GM19238 (cell line): Measurements from ENCODE around the gene ACVR1.

Experiments
- DNase-seq: peaks from one replicate; pipeline ENCODE4 v3.0.0; 2011; ENCODE audit warnings: low spot score; ENCODE audit not compliant: insufficient read length

ACVR1 gene

DNA sequence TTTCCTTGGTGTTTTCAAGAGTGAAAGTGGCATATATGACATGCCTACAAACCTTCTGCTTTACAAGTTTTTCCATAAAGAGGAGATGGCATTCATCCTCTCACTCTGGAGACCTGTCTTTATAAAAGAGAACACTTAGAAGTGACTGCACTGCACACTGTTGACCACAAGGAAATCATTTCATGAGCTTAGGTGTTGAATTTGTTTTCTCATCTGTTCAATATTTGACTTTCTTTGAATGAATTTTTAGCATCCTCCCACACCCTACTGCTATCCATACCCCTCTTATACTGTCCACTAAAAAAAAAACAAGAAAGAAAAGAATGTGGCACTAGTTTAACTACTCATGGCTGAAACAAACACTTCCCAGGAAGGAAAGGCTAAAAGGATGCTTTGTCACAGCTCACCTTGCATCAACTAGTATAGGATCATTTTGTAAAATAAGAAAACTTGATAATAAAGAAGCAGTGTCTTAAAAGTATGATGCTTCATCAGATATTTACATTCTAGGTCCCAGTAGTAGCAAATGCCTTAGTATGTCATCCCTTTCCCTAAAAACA lies 83.0 kb downstream of the ACVR1 start:
- no peak for DNase-seq

DNA sequence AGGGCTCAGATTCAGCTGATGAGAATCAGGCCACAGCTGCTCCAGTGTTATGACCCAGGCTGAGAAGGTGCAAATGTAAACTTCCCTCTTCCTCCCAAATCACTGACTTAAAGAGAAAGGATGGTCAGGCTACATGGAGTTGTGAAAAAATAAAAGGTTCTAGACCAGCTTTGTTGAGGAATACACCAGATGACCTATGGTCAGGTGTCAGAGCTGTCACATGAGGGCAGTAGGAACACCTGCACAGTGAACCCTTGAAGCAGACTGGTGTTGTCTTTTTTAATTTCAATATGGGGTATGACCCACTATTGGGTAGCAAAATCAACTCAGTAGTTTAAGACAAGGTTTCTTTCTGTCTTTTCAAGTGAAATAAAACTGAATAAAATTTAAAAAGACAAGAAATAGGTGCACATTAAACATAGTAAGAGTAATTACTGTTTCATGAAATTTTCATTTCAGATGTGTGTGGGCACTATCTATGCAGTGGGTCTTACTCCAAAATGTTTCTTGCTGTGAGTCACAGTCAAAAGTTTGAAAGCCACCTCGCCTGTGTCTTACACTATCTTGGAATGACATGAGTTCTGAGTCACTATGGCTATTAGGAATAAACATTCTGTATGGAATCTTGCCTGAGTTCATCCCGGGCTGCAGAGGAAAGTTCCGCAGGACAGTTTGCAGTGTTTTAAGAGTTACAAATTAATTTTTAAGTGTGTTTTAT lies 83.6 kb downstream of the ACVR1 start:
- DNase-seq = no peak

DNA sequence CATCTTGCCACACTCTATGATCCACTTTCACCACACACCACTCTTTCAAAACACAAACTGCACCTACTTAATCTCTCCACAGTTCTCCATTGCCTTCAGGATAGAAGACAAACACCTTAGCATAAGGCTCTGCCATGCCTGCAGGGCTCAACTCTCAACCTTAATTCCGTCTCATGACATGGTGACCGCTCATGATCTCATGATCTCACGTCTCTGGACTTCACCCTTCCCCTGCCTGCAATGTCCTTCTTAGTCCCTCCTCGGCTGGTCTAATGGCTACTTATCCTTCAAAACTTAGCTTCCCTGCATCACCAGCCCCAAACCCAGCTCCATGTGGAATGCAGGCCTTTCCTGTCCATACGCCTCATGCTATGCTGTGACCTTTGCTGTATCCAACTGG lies 85.3 kb downstream of the ACVR1 start:
- no peak for DNase-seq

DNA sequence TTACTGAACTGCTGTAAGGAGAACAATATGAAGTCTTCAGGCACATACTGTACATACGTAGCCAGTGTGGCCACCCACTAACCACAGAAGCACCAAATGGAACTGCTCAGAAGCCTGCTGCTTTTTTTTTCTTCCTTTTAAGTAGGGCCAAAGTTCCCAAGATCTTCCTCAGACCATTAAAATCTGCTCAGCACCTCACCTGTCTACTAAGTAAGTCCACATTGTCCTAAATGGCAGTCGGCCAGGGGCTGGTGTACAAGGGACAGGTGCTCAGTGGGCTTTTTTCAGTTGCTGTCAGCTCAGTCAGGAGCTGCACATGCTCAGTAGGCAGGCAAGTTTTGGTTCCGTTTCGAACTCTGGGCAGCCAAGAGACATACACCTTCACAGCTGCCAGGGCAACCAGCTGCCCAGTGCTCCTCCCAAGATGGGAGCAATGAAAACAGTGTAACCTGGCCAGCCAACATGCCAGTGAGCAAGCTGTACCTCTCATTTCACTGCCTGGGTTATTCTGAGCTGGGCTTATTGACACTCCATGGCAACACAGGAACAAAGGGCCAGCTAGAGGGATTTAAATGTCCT lies 86.1 kb downstream of the ACVR1 start:
- no peak for DNase-seq

DNA sequence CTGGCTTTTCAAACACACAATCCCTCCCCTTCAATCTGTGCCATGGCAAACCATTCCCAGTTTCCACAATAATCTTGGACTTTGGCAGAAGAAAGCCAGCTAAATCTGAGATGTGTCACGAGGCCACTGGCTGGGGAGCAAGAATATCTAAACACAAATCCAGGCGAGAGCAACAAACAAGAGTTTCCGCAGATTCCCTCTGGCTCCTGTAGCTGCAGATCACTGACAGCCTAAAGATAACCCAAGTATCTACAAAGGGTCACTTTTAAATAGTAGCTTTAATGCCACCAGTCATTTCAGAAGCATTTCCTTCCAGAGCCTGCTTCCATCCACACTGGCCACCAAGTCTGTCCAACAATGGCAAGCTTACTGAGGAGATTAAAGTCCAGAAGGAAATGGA lies 86.9 kb downstream of the ACVR1 start:
- DNase-seq = no peak

DNA sequence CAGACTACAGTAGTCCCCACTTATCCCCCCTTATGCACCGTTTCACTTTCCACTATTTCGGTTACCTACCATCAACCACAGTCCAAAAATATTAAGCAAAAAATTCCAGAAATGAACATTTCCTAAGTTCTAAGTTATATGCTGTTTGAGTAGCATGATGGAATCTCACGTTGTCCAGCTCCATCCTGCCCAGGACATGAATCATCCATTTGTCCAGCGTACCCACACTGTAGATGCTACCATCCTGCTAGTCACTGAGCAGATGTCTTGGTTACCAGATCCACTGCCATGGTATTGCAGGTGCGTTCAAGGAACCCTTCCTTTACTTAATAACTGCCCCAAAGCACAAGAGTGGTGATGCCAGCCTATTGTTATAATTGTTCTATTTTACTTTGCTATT lies 87.9 kb downstream of the ACVR1 start:
- DNase-seq = no peak

DNA sequence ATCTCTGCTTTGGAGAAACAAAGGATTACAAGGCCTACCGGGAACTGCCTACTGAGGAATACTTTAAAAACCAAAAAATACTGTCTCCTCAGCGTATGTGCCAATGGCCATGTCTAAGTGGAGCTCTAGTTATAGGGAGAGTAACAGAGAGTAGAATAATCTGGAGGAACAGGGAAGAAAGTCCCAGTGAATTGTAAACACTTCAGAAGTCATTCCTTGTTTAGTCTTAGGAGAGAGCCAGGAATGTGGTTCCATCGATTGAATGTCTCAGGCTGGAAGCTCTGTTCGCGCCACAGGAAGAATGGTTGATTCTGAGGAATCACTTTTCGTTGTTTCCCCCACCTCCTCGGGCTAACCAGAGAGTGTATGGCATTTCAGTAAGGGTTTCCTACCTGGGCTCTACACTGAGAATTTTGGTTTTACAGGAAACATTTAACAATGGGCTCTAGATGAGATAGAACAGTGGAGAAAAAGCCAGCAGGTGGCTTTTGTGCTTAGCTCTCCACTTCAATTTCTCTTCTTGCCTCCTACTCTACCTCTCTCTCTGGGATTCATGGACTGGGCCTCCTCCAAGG lies 88.7 kb downstream of the ACVR1 start:
- no peak for DNase-seq

DNA sequence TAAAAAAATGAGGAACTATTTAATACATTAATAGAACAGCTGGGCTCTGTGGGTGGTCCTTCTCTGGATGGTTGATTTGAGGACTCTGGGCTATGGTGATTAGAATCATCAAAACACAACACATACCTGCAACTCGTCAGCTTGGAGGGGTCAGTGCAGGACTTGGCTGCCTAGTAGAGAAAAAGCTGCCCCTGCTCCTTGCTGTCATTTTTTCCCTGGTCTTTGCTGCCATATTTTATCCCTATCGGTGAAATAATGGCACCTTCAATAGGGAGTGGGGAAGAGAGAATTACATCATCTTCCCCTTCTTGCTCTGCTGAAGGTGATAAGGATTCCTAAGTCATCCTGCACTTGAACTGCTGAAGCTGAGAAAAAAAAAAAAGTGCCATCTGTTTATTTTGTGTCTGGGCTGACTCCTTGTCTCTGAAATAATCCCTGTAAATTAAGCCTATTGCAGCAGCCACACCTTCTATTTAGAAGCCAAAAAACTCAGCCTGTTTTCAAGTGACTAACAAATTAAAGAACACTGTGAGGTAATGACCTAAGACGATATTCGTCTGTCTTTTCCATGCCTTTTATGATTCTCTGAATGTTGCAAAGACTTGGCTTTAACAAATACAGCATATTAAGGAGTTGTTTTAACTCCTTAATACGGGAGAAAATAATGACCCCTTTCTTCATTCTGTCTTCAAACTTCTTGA lies 89.3 kb downstream of the ACVR1 start:
- no peak for DNase-seq

DNA sequence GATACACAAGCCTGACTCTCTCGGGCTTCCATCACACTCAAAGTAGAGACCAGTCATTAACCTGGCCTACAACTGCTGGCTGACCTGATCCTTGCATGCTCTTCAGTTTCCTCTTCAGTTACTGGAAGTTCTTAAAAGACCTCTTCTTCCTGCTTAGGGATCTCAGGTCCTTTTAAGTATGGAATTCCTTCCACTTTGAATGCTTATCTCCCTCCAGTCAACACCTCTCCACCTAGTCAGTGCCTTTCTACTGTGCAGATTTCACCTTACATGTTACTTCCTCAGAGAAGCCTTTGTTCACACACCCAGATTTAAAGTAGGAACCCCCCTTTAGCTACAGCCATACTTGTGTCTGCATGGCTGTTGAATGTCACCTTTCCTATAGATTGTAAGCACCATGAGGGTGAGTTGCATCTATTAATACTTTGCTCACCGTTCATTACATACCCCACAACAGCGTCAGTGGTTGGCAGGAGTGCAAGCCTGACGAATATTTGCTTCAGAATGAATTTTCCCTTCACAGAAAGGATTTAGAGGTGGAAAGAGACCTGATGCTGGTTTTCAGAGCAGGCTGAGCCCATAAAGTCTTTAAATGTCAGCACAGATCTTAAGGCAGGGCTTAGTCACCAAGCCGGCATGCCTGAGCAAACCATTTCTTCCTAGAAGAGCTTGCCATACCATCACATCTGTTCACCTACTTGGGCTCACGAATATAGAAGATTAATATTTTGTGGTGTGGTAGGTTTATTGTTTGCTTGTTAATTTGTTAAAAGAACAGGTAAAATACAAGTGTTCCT lies 90.1 kb downstream of the ACVR1 start:
- no peak for DNase-seq

DNA sequence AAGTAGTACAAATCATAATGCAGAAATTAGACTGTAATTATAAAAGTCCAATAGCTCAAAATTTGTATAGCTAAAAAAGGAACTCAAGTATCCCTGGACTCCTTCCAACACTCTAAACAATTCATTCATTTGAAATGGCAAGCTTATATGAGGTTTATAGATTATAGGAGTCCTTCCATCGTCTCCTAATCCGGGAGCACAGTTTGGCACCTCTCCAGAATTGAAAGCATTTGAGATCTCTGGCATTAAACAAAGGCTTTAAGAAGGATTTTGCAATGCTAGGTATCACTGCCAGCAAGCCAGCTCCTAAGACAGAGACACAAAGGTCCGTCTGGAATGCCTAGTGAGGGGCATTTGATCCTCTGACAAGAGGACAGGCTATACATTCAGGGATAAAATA lies 90.9 kb downstream of the ACVR1 start:
- no peak for DNase-seq

DNA sequence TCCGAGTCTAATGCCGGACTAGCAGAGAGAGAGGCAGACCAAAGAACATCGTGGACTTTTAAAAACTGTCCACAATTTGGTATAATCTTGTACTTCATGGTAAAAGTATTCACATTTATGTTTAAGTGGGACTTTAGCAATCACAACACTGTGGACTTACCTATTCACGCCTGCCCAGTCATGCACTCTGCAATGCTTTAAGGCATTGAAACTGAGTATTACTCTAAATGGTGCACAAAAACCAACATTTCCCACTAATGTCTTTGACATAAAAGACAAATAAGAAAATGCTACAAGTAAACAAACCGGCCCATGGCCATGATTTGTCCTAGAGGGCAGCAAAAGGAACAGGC lies 91.3 kb downstream of the ACVR1 start:
- no peak for DNase-seq

DNA sequence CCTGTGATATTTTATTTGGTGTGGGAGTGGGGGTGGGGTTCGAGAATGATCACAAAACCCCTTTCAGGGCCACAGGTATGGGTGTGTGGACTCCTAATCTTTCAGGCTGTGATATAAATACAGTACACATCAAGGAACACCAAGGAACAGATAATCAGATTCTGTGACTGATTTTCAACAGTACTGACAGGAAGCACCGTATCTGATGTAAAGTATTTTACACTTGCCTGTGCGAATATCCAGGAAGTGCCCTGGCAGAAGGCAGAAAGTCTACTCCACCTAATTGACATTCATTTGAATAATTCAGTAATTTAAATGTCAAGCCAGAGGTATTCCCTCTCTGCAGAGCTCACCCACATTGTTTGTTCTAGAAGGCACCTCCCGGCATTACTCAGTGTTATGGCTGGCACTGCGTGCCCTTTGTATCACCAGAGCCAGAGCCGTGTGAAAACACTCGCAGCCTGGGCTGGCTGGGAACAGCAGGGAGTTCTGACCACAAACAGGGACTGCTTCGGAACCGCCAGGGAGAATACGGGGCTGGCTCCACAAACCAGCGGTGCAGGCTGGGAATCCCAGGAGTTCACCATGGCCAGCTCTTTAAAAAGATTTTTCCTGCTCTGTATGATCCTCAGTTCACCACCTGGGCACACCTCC lies 91.8 kb downstream of the ACVR1 start:
- no peak for DNase-seq

DNA sequence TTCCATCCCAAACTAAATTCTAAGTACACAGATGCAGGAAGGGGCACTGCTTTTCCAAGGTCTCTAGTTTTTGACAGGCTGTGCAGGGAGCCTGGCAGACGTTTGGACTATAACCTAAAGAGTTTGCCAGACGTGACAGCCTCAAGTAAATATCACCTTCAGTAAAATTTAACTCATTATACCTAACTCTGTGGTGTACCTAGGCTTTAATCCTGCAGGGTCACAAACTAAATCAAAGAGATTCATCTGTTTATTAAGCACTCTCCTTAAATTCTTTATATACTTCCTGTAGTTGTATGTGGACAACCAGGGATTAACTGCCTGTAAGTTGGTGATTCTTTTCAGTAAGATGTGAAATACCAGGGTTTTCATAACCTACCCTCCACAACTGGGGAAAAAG lies 92.9 kb downstream of the ACVR1 start:
- no peak for DNase-seq

DNA sequence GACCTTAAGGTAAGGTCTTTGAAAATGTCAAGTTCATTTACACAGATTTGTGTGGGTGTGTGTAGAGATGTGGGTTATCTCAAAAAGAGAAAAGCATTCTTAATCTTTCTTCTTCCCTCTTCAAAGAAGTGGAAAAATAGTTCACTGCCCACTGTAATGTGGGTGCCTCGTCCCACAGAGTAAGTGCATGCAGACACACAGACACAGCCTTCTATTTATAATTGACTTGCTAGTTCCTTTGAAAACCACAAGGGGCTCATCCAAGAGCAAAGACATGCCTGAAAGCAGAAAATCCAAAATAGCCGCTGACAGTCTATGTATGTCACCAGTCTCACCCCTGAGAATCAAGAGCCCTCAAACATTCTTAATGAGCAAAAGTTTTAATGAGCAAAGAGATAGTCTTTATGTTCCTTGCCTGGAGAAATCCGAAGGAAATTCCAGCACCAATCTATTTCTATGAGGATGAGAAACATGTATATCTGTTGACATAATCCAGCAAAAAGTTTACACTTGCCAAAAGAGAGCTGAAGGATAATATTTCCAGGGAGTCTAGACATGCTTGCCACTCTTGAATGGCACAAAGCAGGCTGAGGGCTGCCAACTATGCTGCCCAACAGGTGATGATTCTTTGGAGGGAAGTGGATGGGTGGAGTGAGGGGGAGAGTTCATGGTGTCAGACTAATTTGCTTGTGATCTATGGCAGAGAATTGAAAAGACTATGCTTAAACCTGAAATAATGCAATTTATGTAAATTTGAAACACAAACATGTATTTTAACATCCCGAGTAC lies 93.9 kb downstream of the ACVR1 start:
- DNase-seq = no peak

DNA sequence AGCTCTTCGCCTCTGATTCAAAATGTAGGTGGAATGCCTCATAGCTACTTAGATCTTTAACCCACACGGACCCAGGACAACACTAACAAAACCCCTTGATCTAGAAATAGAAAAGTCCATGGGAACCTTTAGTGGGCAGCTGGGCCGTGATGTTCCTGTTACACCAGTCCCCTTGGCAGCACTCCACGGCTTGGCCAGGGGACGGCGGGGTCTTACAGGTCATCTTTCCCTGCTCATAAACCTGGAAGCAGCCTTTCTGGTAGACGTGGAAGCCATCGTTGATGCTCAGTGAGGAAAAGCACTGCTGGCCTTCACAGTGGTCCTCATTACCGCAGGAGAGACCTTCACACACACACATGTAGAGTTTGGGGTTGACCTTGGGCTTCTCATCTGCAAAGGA lies 95.9 kb downstream of the ACVR1 start:
- DNase-seq = no peak

DNA sequence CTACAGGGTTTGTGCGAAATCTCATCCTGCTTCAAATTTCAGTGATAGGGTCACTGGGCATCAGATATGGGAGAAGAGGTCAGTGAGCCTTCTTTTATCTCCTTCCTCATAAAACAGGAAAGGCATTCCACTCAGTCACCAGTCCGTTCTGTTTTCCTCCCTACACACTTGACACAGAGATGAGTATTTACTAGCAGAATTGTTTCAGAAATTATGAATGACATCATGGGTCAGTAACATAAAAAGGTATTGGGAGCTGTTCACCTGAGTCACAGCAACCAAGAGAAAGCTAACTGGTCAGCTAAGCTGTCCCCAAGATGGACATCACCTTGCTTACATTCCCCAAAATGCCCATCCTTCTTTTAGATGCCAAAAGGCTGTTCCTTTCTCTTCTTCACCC lies 96.3 kb downstream of the ACVR1 start:
- DNase-seq = no peak

DNA sequence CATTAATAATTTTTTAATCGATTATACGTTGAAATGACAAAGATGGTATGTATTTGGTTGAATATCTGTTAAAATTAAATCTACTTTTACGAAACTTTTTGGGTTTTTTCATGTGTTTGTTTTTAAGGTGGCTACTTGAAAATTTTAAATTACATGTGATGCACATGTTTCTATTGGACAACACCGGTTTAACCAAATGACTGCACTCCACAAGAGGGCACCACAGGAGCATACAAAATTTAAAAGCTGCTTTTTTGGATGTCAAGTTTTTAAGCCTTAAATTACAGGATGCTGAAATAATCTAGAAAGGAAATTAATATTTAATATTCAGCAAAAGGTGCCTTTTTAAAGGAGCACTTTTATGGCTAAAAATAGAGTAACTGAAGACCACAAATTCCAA lies 98.7 kb downstream of the ACVR1 start:
- no peak for DNase-seq

DNA sequence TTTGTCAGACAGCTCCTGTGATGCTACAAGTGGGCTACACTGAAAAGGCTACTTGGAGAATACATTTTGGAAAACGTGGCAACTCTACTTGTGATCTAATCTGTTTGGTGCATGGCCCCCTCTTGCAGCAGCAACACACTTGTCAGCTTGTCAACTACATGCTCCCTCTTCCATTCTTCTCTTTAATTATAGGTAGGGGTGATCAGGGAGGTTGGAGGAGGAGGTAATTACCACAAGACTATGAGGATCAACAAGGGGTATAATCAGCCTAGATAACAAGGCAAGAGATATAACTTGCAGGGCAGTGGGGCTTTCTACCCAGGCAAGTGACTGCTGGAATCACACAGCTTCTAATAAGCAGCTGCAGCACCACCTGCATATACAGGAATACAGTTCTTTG lies 104.9 kb downstream of the ACVR1 start:
- DNase-seq = no peak

DNA sequence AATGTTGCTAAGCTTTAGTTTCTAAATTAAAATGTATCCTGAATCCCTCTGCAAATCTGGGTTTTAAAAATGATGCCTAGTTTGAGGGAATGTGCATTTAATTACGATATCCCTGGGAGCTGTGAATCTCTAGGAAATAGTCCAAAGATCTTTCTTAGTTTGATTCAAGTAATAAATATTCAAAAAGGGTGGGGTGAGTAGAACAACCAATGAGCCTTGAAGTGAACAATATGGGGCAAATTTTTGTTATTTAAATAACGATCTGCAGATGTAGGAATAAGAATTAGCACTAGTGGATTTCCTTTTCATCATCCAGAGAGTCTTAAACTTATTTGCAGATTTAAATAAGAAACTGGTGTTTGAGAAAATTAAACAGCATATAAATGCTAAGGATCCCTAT lies 106.3 kb downstream of the ACVR1 start:
- no peak for DNase-seq

DNA sequence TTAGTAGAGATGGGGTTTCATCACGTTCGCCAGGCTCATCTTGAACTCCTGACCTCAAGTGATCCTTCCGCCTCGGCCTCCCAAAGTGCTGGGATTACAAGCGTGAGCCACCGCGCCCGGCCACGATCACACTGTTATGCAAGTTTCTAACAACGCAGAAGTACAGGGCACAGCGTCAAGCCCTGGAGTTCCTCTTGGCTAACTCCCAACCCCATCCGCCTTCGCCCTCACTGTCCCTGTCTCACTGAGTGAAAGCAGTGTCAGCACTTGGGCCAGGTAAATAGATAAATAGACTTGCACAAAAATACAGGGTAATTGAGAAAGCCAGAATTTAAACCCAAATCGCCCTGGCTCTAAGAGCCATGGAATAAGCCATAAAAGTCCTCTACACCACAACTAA lies 111.7 kb downstream of the ACVR1 start:
- no peak for DNase-seq
